HepG2 (cell line): ENCODE results near the gene TERB2. TPM values are rescaled to one million over a fixed set of nuclear protein-coding genes. Genes with fewer than 3 reads are reported as not detected.
A peak's percentile ranks its signal among the peaks of the same experiment; 100 is the strongest.
"Not testable (repeated sequence)": the region's sequence is repeated elsewhere in the genome, so short reads cannot be mapped to it uniquely, and the experiment has no call there.

Experiments
- CEBPG ChIP-seq: IDR thresholded peaks from 2 replicates; pipeline ENCODE4 v1.6.1; 2016
- EED ChIP-seq: sonication (generic); formaldehyde crosslinking; IDR thresholded peaks from 2 replicates; pipeline ENCODE4 v1.5.0; 2020; ENCODE audit warnings: mild to moderate bottlenecking, missing genetic modification reagents
- FOXA1 ChIP-seq, 2 experiments: fragments of 450-650 bp in 1 of 2; sonication (generic) in 1 of 2; formaldehyde crosslinking in 1 of 2; IDR thresholded peaks; 2 replicates each; pipeline versions ENCODE4 v1.4.0 to v1.6.1; 2016 to 2020; ENCODE audit warnings: missing genetic modification reagents in 1 of 2
- FOXA3 ChIP-seq: IDR thresholded peaks from 2 replicates; pipeline ENCODE4 v1.6.1; 2016; ENCODE audit warnings: missing genetic modification reagents, missing compliant biosample characterization
- FOXP1 ChIP-seq, 2 experiments: fragments of 450-650 bp in 1 of 2; IDR thresholded peaks; 2 replicates each; pipeline ENCODE4 v1.6.1; 2017 to 2018; ENCODE audit warnings: antibody characterized with exemption in 1 of 2
- HDAC1 ChIP-seq: sonication (generic); formaldehyde crosslinking; IDR thresholded peaks from 2 replicates; pipeline ENCODE4 v1.5.1; 2020; ENCODE audit warnings: mild to moderate bottlenecking, missing genetic modification reagents
- HOXA3 ChIP-seq: sonication (generic); formaldehyde crosslinking; IDR thresholded peaks from 2 replicates; pipeline ENCODE4 v1.5.0; 2020; ENCODE audit warnings: missing genetic modification reagents
- KDM5B ChIP-seq: sonication (generic); formaldehyde crosslinking; IDR thresholded peaks from 2 replicates; pipeline ENCODE4 v1.4.0; 2020; ENCODE audit warnings: missing genetic modification reagents, mild to moderate bottlenecking, borderline replicate concordance
- PHF21A ChIP-seq: sonication (generic); formaldehyde crosslinking; IDR thresholded peaks from 2 replicates; pipeline ENCODE4 v1.5.0; 2020; ENCODE audit warnings: mild to moderate bottlenecking, missing genetic modification reagents
- RARA ChIP-seq: IDR thresholded peaks from 2 replicates; pipeline ENCODE4 v1.6.1; 2016; ENCODE audit warnings: missing genetic modification reagents, missing compliant biosample characterization
- SAP130 ChIP-seq: IDR thresholded peaks from 2 replicates; pipeline ENCODE4 v1.6.1; 2016; ENCODE audit warnings: low read depth
- SOX6 ChIP-seq, 2 experiments: fragments of 450-650 bp in 1 of 2; sonication (generic) in 1 of 2; formaldehyde crosslinking in 1 of 2; IDR thresholded peaks; 2 replicates each; pipeline versions ENCODE4 v1.4.0 to v1.6.1; 2017 to 2020; ENCODE audit warnings: antibody characterized with exemption in 1 of 2, mild to moderate bottlenecking in 1 of 2, missing genetic modification reagents in 1 of 2
- YY1 ChIP-seq: IDR thresholded peaks from 2 replicates; pipeline ENCODE4 v1.6.1; 2011; ENCODE audit warnings: low read length, low read depth, moderate library complexity, mild to moderate bottlenecking; ENCODE audit not compliant: insufficient read depth, insufficient replicate concordance
- ZBTB7A ChIP-seq: sonication (generic); formaldehyde crosslinking; IDR thresholded peaks from 2 replicates; pipeline ENCODE4 v1.8.0; 2022; ENCODE audit warnings: mild to moderate bottlenecking, missing genetic modification reagents
- ZBTB7B ChIP-seq: sonication (generic); formaldehyde crosslinking; IDR thresholded peaks from 2 replicates; pipeline ENCODE4 v1.4.0; 2020; ENCODE audit warnings: missing genetic modification reagents
- ZNF772 ChIP-seq: sonication (generic); formaldehyde crosslinking; IDR thresholded peaks from 2 replicates; pipeline ENCODE4 v1.5.0; 2020; ENCODE audit warnings: mild to moderate bottlenecking, missing genetic modification reagents
- polyA plus RNA-seq, 8 experiments: library from polyadenylated mRNA; depleted of rRNA in 3 of 8; stranded (reverse) in 7 of 8; unstranded in 1 of 8; fragments of >200 nt; fragmentation: Illumina TruSeq in 4 of 8; extraction: Trizol in 4 of 8; gene quantifications; 2 replicates each; pipeline versions ENCODE4 v1.2.1 to v1.2.3, GENCODE V29; 2011 to 2016; ENCODE audit warnings: low read depth in 4 of 8, missing spikeins in 1 of 8, mixed read lengths in 1 of 8; ENCODE audit not compliant: insufficient read depth in 1 of 8
- total RNA-seq, 5 experiments: library from RNA; depleted of rRNA; stranded (reverse); fragments of >200 nt; fragmentation: Illumina TruSeq; extraction: Trizol; gene quantifications; 2 replicates each; pipeline ENCODE4 v1.2.3, GENCODE V29; 2016; ENCODE audit warnings: low read depth in 1 of 5
- TF ChIP-seq, protein P1 (sequence below), 2 experiments: sonication (generic) in 1 of 2; formaldehyde crosslinking in 1 of 2; IDR thresholded peaks; 2 replicates each; pipeline versions ENCODE4 v1.4.0 to v1.6.1; 2018 to 2020; ENCODE audit warnings: missing genetic modification reagents in 2 of 2, borderline replicate concordance in 1 of 2, low read depth in 1 of 2, mild to moderate bottlenecking in 1 of 2, missing biosample characterization in 1 of 2
- TF ChIP-seq, protein P2 (sequence below): sonication (generic); formaldehyde crosslinking; IDR thresholded peaks from 2 replicates; pipeline ENCODE4 v1.5.1; 2020; ENCODE audit warnings: mild to moderate bottlenecking, missing genetic modification reagents, moderate library complexity
- TF ChIP-seq, protein P3 (sequence below): sonication (generic); formaldehyde crosslinking; IDR thresholded peaks from 2 replicates; pipeline ENCODE4; 2020; ENCODE audit warnings: missing genetic modification reagents, mild to moderate bottlenecking, borderline replicate concordance

Gene TERB2
- total and polyA plus RNA-seq, 2 of the 13 experiments (the other 11 are each of a cell fraction or from before 2014, with no cell fraction given) = not detected

DNA sequence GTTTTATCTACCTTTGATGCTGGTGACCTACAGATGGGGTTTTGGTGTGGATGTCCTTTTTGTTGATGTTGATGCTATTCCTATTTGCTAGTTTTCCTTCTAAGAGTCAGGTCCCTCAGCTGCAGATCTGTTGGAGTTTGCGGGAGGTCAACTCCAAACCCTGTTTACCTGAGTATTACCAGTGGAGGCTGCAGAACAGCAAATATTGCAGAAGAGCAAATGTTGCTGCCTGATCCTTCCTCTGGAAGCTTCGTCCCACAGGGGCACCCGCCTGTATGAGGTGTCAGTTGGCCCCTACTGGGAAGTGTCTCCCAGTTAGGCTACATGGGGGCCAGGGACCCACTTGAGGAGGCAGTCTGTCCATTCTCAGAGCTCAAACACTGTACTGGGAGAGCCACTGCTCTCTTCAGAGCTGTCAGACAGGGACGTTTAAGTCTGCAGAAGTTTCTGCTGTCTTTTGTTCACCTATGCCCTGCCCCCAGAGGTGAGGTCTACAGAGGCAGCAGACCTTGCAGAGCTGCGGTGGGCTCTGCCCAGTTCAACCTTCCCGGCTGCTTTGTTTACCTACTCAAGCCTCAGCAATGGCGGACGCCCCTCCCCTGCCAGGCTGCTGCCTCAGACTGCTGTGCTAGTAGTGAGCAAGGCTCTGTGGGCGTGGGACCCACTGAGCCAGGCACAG, 63.9 kb downstream of the TERB2 start (continued):
- TF ChIP-seq, protein P1, sequence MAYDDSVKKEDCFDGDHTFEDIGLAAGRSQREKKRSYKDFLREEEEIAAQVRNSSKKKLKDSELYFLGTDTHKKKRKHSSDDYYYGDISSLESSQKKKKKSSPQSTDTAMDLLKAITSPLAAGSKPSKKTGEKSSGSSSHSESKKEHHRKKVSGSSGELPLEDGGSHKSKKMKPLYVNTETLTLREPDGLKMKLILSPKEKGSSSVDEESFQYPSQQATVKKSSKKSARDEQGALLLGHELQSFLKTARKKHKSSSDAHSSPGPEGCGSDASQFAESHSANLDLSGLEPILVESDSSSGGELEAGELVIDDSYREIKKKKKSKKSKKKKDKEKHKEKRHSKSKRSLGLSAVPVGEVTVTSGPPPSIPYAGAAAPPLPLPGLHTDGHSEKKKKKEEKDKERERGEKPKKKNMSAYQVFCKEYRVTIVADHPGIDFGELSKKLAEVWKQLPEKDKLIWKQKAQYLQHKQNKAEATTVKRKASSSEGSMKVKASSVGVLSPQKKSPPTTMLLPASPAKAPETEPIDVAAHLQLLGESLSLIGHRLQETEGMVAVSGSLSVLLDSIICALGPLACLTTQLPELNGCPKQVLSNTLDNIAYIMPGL (CRISPR knock-in tag; IDR thresholded peaks at IDR 0.05; ENCODE audit: borderline replicate concordance in 1 of 2, low read depth in 1 of 2) = 0 out of 4 replicates have a peak, but pooled peaks of 1 of the 2 experiments have one; percentile 14
- TF ChIP-seq PHF21A = peak; percentile 21; the same call in 1 of the 2 replicates
- TF ChIP-seq SAP130 (CRISPR knock-in tag) = 0 out of 2 replicates have a peak, but pooled peaks have one; percentile 8
- TF ChIP-seq ZNF772 (CRISPR knock-in tag) = peak; percentile 55; the same call in 1 of the 2 replicates
- 0 out of 2 replicates have a peak, but pooled peaks have one; percentile 58 for TF ChIP-seq EED (CRISPR knock-in tag)
- peak; percentile 75 for TF ChIP-seq YY1
- 0 out of 2 replicates have a peak, but pooled peaks have one; percentile 20 for TF ChIP-seq CEBPG
- TF ChIP-seq FOXA1, SOX6, FOXP1 (IDR thresholded peaks at IDR 0.05): not testable (repeated sequence)
- peak; percentile 69 for TF ChIP-seq FOXA1 (CRISPR knock-in tag; IDR thresholded peaks at IDR 0.05)
- 0 out of 2 replicates have a peak, but pooled peaks have one; percentile 21 for TF ChIP-seq SOX6 (CRISPR knock-in tag; IDR thresholded peaks at IDR 0.05)
- TF ChIP-seq KDM5B = peak; percentile 50; the same call in 1 of the 2 replicates
- peak; percentile 79 for TF ChIP-seq HOXA3 (CRISPR knock-in tag)
- TF ChIP-seq, protein P2, sequence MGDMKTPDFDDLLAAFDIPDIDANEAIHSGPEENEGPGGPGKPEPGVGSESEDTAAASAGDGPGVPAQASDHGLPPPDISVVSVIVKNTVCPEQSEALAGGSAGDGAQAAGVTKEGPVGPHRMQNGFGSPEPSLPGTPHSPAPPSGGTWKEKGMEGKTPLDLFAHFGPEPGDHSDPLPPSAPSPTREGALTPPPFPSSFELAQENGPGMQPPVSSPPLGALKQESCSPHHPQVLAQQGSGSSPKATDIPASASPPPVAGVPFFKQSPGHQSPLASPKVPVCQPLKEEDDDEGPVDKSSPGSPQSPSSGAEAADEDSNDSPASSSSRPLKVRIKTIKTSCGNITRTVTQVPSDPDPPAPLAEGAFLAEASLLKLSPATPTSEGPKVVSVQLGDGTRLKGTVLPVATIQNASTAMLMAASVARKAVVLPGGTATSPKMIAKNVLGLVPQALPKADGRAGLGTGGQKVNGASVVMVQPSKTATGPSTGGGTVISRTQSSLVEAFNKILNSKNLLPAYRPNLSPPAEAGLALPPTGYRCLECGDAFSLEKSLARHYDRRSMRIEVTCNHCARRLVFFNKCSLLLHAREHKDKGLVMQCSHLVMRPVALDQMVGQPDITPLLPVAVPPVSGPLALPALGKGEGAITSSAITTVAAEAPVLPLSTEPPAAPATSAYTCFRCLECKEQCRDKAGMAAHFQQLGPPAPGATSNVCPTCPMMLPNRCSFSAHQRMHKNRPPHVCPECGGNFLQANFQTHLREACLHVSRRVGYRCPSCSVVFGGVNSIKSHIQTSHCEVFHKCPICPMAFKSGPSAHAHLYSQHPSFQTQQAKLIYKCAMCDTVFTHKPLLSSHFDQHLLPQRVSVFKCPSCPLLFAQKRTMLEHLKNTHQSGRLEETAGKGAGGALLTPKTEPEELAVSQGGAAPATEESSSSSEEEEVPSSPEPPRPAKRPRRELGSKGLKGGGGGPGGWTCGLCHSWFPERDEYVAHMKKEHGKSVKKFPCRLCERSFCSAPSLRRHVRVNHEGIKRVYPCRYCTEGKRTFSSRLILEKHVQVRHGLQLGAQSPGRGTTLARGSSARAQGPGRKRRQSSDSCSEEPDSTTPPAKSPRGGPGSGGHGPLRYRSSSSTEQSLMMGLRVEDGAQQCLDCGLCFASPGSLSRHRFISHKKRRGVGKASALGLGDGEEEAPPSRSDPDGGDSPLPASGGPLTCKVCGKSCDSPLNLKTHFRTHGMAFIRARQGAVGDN (CRISPR knock-in tag) = peak; percentile 68
- peak; percentile 29; the same call in 1 of the 2 replicates for TF ChIP-seq FOXA3
- TF ChIP-seq ZBTB7A = peak; percentile 76; the same call in 1 of the 2 replicates
- peak; percentile 48; the same call in 1 of the 2 replicates for TF ChIP-seq FOXP1 (CRISPR knock-in tag; IDR thresholded peaks at IDR 0.05)
- TF ChIP-seq HDAC1 (CRISPR knock-in tag) = 0 out of 2 replicates have a peak, but pooled peaks have one; percentile 24
- 0 out of 2 replicates have a peak, but pooled peaks have one; percentile 5 for TF ChIP-seq RARA (CRISPR knock-in tag)
- TF ChIP-seq, protein P3, sequence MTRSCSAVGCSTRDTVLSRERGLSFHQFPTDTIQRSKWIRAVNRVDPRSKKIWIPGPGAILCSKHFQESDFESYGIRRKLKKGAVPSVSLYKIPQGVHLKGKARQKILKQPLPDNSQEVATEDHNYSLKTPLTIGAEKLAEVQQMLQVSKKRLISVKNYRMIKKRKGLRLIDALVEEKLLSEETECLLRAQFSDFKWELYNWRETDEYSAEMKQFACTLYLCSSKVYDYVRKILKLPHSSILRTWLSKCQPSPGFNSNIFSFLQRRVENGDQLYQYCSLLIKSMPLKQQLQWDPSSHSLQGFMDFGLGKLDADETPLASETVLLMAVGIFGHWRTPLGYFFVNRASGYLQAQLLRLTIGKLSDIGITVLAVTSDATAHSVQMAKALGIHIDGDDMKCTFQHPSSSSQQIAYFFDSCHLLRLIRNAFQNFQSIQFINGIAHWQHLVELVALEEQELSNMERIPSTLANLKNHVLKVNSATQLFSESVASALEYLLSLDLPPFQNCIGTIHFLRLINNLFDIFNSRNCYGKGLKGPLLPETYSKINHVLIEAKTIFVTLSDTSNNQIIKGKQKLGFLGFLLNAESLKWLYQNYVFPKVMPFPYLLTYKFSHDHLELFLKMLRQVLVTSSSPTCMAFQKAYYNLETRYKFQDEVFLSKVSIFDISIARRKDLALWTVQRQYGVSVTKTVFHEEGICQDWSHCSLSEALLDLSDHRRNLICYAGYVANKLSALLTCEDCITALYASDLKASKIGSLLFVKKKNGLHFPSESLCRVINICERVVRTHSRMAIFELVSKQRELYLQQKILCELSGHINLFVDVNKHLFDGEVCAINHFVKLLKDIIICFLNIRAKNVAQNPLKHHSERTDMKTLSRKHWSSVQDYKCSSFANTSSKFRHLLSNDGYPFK (CRISPR knock-in tag) = 0 out of 2 replicates have a peak, but pooled peaks have one; percentile 33
- peak; percentile 78 for TF ChIP-seq ZBTB7B (CRISPR knock-in tag)
